Ecto neural progenitor cell (in vitro differentiated cells): Measurements from ENCODE around the gene SPRR5.

ENCODE experiments used
- DNase-seq: peaks from one replicate; pipeline ENCODE4 v3.0.0-alpha.2; 2018; ENCODE audit warnings: low spot score

Gene SPRR5

GRCh38 chr1:152946248-152946647 lies 758 bp upstream of the SPRR5 start:
- DNase-seq: no peak

GRCh38 chr1:152951711-152952110 lies 4.7 kb downstream of the SPRR5 start:
- DNase-seq: no peak

GRCh38 chr1:152953761-152954160 lies 6.8 kb downstream of the SPRR5 start:
- no peak for DNase-seq

GRCh38 chr1:152954436-152954835 lies 7.4 kb downstream of the SPRR5 start:
- DNase-seq: no peak

GRCh38 chr1:152957561-152957960 lies 10.6 kb downstream of the SPRR5 start:
- DNase-seq: no peak

- no peak for DNase-seq
Observed at GRCh38 chr1:152959273-152959672, 12.3 kb downstream of the SPRR5 start.

GRCh38 chr1:152959801-152960451 lies 12.9 kb downstream of the SPRR5 start:
- no peak for DNase-seq

- no peak for DNase-seq
Observed at GRCh38 chr1:152960452-152961044, 13.5 kb downstream of the SPRR5 start.

- no peak for DNase-seq
Observed at GRCh38 chr1:152961226-152961891, 14.4 kb downstream of the SPRR5 start.

- no peak for DNase-seq
Observed at GRCh38 chr1:152962876-152963415, 15.9 kb downstream of the SPRR5 start.

- no peak for DNase-seq
Observed at GRCh38 chr1:152964536-152964935, 17.5 kb downstream of the SPRR5 start.

- no peak for DNase-seq
Observed at GRCh38 chr1:152965853-152966252, 18.8 kb downstream of the SPRR5 start.

GRCh38 chr1:152967201-152967600 lies 20.2 kb downstream of the SPRR5 start:
- DNase-seq: no peak

- no peak for DNase-seq
Observed at GRCh38 chr1:152968248-152968647, 21.2 kb downstream of the SPRR5 start.

- no peak for DNase-seq
Observed at GRCh38 chr1:152969036-152969435, 22.0 kb downstream of the SPRR5 start.

- no peak for DNase-seq
Observed at GRCh38 chr1:152970495-152970894, 23.5 kb downstream of the SPRR5 start, which contains the start of gene SPRR4. SPRR4 (plus strand) TSS chr1:152970648; CDS start chr1:152971891, 1,243 bp downstream.

GRCh38 chr1:152972196-152972886 lies 25.3 kb downstream of the SPRR5 start:
- DNase-seq: no peak

GRCh38 chr1:152976688-152977087 lies 29.7 kb downstream of the SPRR5 start:
- DNase-seq: no peak

- no peak for DNase-seq
Observed at GRCh38 chr1:152977614-152978013, 30.6 kb downstream of the SPRR5 start.

- no peak for DNase-seq
Observed at GRCh38 chr1:152980676-152981075, 33.7 kb downstream of the SPRR5 start.

- DNase-seq: no peak
Observed at GRCh38 chr1:152981146-152981871, 34.3 kb downstream of the SPRR5 start.

- no peak for DNase-seq
Observed at GRCh38 chr1:152982076-152982475, 35.1 kb downstream of the SPRR5 start.
